GM23338 (cell line): ENCODE results near the gene ALG9. TPM values are rescaled to one million over a fixed set of nuclear protein-coding genes. Genes with fewer than 3 reads are reported as not detected.

ENCODE experiments used
- ATAC-seq: fragments of 200-7000 bp; cut with Tn5 transposase; 3 replicates; pipeline ENCODE4 v1.9.1; 2020
- DNase-seq: peaks from one replicate; pipeline ENCODE4 v3.0.0-alpha.2; 2015; ENCODE audit warnings: low spot score
- H2AFZ ChIP-seq: fragments of 200-600 bp; sonication (generic); 2 replicates; pipeline ENCODE4 v1.8.0; 2016; ENCODE audit warnings: antibody characterized with exemption, mild to moderate bottlenecking, moderate library complexity
- H3F3A ChIP-seq: fragments of 200-600 bp; sonication (generic); replicated peaks from 2 replicates; pipeline ENCODE4 v1.8.0; 2017; ENCODE audit warnings: antibody characterized with exemption, mixed run types, low read depth
- H3K27ac ChIP-seq: fragments of 200-600 bp; sonication (generic); 2 replicates; pipeline ENCODE4 v1.6.1; 2016; ENCODE audit warnings: low read depth
- H3K27me3 ChIP-seq: fragments of 200-600 bp; sonication (generic); 2 replicates; pipeline ENCODE4 v1.8.0; 2016; ENCODE audit warnings: mild to moderate bottlenecking, mixed run types, moderate library complexity; ENCODE audit not compliant: insufficient read depth
- H3K36me3 ChIP-seq: fragments of 200-600 bp; sonication (generic); 2 replicates; pipeline ENCODE4 v1.8.0; 2016; ENCODE audit warnings: mild to moderate bottlenecking; ENCODE audit not compliant: insufficient read depth
- H3K4me1 ChIP-seq: fragments of 200-600 bp; sonication (generic); 2 replicates; pipeline ENCODE4 v1.8.0; 2016; ENCODE audit warnings: mild to moderate bottlenecking, moderate library complexity; ENCODE audit not compliant: insufficient read depth
- H3K4me2 ChIP-seq: fragments of 200-600 bp; sonication (generic); 2 replicates; pipeline ENCODE4 v1.7.1; 2017; ENCODE audit warnings: mixed run types
- H3K4me3 ChIP-seq: fragments of 200-600 bp; sonication (generic); 2 replicates; pipeline ENCODE4 v1.6.1; 2016; ENCODE audit warnings: mixed run types
- H3K79me2 ChIP-seq: fragments of 200-600 bp; sonication (generic); replicated peaks from 2 replicates; pipeline ENCODE4 v1.8.0; 2017; ENCODE audit warnings: mild to moderate bottlenecking; ENCODE audit not compliant: insufficient read depth
- H3K9me2 ChIP-seq: fragments of 200-600 bp; sonication (generic); 2 replicates; pipeline ENCODE4 v1.8.0; 2017; ENCODE audit not compliant: insufficient read depth
- H4K20me1 ChIP-seq: fragments of 200-600 bp; sonication (generic); replicated peaks from 2 replicates; pipeline ENCODE4 v1.8.0; 2017; ENCODE audit warnings: mild to moderate bottlenecking; ENCODE audit not compliant: insufficient read depth
- H3K27ac Mint-ChIP-seq: 2 replicates; pipeline ENCODE4 v1.8.0; 2020; ENCODE audit warnings: inconsistent platforms, mild to moderate bottlenecking, moderate library complexity, mixed read lengths
- H3K27me3 Mint-ChIP-seq: 3 replicates; pipeline ENCODE4 v1.8.0; 2022; ENCODE audit warnings: low read depth, mild to moderate bottlenecking, moderate library complexity, mixed read lengths, inconsistent platforms; ENCODE audit not compliant: insufficient read depth, poor library complexity
- H3K36me3 Mint-ChIP-seq: 3 replicates; pipeline ENCODE4 v1.8.0; 2021; ENCODE audit warnings: low read depth, mild to moderate bottlenecking, inconsistent platforms, moderate library complexity, mixed read lengths
- H3K4me1 Mint-ChIP-seq: 3 replicates; pipeline ENCODE4 v1.8.0; 2020; ENCODE audit warnings: mild to moderate bottlenecking, inconsistent platforms, mixed read lengths
- H3K4me3 Mint-ChIP-seq: 3 replicates; pipeline ENCODE4 v1.8.0; 2021; ENCODE audit warnings: moderate library complexity, mild to moderate bottlenecking, inconsistent platforms, mixed read lengths
- H3K9me3 Mint-ChIP-seq: 3 replicates; pipeline ENCODE4 v1.8.0; 2020; ENCODE audit warnings: moderate library complexity, mild to moderate bottlenecking, inconsistent platforms, mixed read lengths
- CREB1 ChIP-seq: fragments of 250-450 bp; sonication (Bioruptor Pico); IDR thresholded peaks from 2 replicates; pipeline ENCODE4 v1.5.0; 2020; ENCODE audit warnings: low read depth, mild to moderate bottlenecking, moderate library complexity
- EZH2 ChIP-seq: fragments of 200-600 bp; sonication (generic); IDR thresholded peaks from one replicate; pipeline ENCODE4 v1.8.0; 2017; ENCODE audit warnings: antibody characterized with exemption, mild to moderate bottlenecking, low read depth; ENCODE audit not compliant: unreplicated experiment
- EZH2phosphoT487 ChIP-seq: fragments of 200-600 bp; sonication (generic); IDR thresholded peaks from one replicate; pipeline ENCODE4 v1.8.1; 2018; ENCODE audit warnings: antibody characterized with exemption; ENCODE audit not compliant: unreplicated experiment
- JUNB ChIP-seq: IDR thresholded peaks from one replicate; pipeline ENCODE4 v1.6.1; 2016; ENCODE audit warnings: antibody characterized with exemption; ENCODE audit not compliant: unreplicated experiment
- NANOG ChIP-seq: IDR thresholded peaks from 2 replicates; pipeline ENCODE4 v1.6.1; 2016; ENCODE audit warnings: antibody characterized with exemption, borderline replicate concordance
- POLR2AphosphoS5 ChIP-seq: IDR thresholded peaks from 2 replicates; pipeline ENCODE4 v1.6.1; 2016; ENCODE audit warnings: antibody characterized with exemption, low read depth
- STAT1 ChIP-seq: IDR thresholded peaks from one replicate; pipeline ENCODE4 v1.6.1; 2016; ENCODE audit warnings: antibody characterized with exemption; ENCODE audit not compliant: unreplicated experiment
- ZNF114 ChIP-seq: fragments of 250-450 bp; sonication (Bioruptor Pico); IDR thresholded peaks from 2 replicates; pipeline ENCODE4 v1.5.0; 2020; ENCODE audit warnings: mild to moderate bottlenecking, moderate library complexity
- ZNF331 ChIP-seq: fragments of 250-450 bp; sonication (Bioruptor Pico); IDR thresholded peaks from 2 replicates; pipeline ENCODE4 v1.5.0; 2020; ENCODE audit warnings: low read depth, mild to moderate bottlenecking, moderate library complexity
- ZNF462 ChIP-seq: fragments of 250-450 bp; sonication (Bioruptor Pico); IDR thresholded peaks from 2 replicates; pipeline ENCODE4 v1.5.0; 2020; ENCODE audit warnings: mild to moderate bottlenecking, moderate library complexity
- polyA plus RNA-seq: library from polyadenylated mRNA; unstranded; fragments of >200 nt; fragmentation: Nextera tagmentation; extraction: Ambion mirVana; gene quantifications from 2 replicates; pipeline ENCODE4 v1.2.1, GENCODE V29; 2016
- total RNA-seq: library from RNA; depleted of rRNA; stranded (reverse); fragments of >200 nt; shearing (Covaris generic); gene quantifications from 2 replicates; pipeline ENCODE4 v1.2.3, GENCODE V29; 2014
- TF ChIP-seq, protein P1 (sequence below), 2 experiments: fragments of 200-600 bp in 1 of 2; sonication (generic) in 1 of 2; conservative IDR thresholded peaks; 2 replicates each; pipeline versions ENCODE4 v1.5.1 to v1.6.1; 2016 to 2017; ENCODE audit warnings: antibody characterized with exemption in 2 of 2, low read depth in 2 of 2, mild to moderate bottlenecking in 2 of 2, moderate library complexity in 1 of 2
- TF ChIP-seq, protein P2 (sequence below): IDR thresholded peaks from 2 replicates; pipeline ENCODE4 v1.6.1; 2016; ENCODE audit warnings: antibody characterized with exemption
- TF ChIP-seq, protein P3 (sequence below): IDR thresholded peaks from one replicate; pipeline ENCODE4 v1.6.1; 2018; ENCODE audit warnings: antibody characterized with exemption; ENCODE audit not compliant: unreplicated experiment

The ALG9 gene
- total and polyA plus RNA-seq, 2 experiments from 2014 or later = 25.4 to 31.1 TPM

GRCh38 chr11:111851067-111851466, 20.3 kb downstream of the ALG9 start:
- TF ChIP-seq ZNF462 = no peak
- TF ChIP-seq, protein P1, sequence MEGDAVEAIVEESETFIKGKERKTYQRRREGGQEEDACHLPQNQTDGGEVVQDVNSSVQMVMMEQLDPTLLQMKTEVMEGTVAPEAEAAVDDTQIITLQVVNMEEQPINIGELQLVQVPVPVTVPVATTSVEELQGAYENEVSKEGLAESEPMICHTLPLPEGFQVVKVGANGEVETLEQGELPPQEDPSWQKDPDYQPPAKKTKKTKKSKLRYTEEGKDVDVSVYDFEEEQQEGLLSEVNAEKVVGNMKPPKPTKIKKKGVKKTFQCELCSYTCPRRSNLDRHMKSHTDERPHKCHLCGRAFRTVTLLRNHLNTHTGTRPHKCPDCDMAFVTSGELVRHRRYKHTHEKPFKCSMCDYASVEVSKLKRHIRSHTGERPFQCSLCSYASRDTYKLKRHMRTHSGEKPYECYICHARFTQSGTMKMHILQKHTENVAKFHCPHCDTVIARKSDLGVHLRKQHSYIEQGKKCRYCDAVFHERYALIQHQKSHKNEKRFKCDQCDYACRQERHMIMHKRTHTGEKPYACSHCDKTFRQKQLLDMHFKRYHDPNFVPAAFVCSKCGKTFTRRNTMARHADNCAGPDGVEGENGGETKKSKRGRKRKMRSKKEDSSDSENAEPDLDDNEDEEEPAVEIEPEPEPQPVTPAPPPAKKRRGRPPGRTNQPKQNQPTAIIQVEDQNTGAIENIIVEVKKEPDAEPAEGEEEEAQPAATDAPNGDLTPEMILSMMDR (conservative IDR thresholded peaks at IDR 0.05; ENCODE audit: low read depth in 2 of 2) = no peak
- TF ChIP-seq JUNB = no peak
- TF ChIP-seq ZNF331 (CRISPR knock-in tag) = no peak
- TF ChIP-seq, protein P2, sequence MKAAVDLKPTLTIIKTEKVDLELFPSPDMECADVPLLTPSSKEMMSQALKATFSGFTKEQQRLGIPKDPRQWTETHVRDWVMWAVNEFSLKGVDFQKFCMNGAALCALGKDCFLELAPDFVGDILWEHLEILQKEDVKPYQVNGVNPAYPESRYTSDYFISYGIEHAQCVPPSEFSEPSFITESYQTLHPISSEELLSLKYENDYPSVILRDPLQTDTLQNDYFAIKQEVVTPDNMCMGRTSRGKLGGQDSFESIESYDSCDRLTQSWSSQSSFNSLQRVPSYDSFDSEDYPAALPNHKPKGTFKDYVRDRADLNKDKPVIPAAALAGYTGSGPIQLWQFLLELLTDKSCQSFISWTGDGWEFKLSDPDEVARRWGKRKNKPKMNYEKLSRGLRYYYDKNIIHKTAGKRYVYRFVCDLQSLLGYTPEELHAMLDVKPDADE = no peak
- no peak for TF ChIP-seq POLR2AphosphoS5
- no peak for TF ChIP-seq CREB1
- TF ChIP-seq STAT1 = no peak
- TF ChIP-seq EZH2 = no peak
- TF ChIP-seq NANOG = no peak
- TF ChIP-seq ZNF114 (CRISPR knock-in tag) = no peak
- TF ChIP-seq, protein P3, sequence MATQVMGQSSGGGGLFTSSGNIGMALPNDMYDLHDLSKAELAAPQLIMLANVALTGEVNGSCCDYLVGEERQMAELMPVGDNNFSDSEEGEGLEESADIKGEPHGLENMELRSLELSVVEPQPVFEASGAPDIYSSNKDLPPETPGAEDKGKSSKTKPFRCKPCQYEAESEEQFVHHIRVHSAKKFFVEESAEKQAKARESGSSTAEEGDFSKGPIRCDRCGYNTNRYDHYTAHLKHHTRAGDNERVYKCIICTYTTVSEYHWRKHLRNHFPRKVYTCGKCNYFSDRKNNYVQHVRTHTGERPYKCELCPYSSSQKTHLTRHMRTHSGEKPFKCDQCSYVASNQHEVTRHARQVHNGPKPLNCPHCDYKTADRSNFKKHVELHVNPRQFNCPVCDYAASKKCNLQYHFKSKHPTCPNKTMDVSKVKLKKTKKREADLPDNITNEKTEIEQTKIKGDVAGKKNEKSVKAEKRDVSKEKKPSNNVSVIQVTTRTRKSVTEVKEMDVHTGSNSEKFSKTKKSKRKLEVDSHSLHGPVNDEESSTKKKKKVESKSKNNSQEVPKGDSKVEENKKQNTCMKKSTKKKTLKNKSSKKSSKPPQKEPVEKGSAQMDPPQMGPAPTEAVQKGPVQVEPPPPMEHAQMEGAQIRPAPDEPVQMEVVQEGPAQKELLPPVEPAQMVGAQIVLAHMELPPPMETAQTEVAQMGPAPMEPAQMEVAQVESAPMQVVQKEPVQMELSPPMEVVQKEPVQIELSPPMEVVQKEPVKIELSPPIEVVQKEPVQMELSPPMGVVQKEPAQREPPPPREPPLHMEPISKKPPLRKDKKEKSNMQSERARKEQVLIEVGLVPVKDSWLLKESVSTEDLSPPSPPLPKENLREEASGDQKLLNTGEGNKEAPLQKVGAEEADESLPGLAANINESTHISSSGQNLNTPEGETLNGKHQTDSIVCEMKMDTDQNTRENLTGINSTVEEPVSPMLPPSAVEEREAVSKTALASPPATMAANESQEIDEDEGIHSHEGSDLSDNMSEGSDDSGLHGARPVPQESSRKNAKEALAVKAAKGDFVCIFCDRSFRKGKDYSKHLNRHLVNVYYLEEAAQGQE = no peak
- no peak for TF ChIP-seq EZH2phosphoT487
- H3K4me3 Mint-ChIP-seq = no peak overlapping the region
- H3K27ac Mint-ChIP-seq = no peak overlapping the region
- no peaks in the 10 kb centered on the region for H3K9me2 ChIP-seq
- H2AFZ ChIP-seq = no peak overlapping the region
- ATAC-seq (no peak), DNase-seq (no peak)
- no peaks in the 10 kb centered on the region for H3K9me3 Mint-ChIP-seq
- peaks cover 8% of the 10 kb centered on the region; the same call in 1 of the 3 replicates for H3K36me3 Mint-ChIP-seq
- H3K4me2 ChIP-seq = no peak overlapping the region
- no peak overlapping the region for H3K4me3 ChIP-seq
- H3K27me3 ChIP-seq = no peaks in the 10 kb centered on the region
- no peaks in the 10 kb centered on the region for H3K79me2 ChIP-seq
- no peaks in the 10 kb centered on the region for H3K36me3 ChIP-seq
- no peaks in the 10 kb centered on the region for H3K27me3 Mint-ChIP-seq
- no peaks in the 10 kb centered on the region for H4K20me1 ChIP-seq
- no peak overlapping the region for H3K27ac ChIP-seq
- H3K4me1 ChIP-seq = no peaks in the 10 kb centered on the region
- H3K4me1 Mint-ChIP-seq = peaks cover 9% of the 10 kb centered on the region
- H3F3A ChIP-seq = no peaks in the 10 kb centered on the region
